GM19238 (cell line): ENCODE measurements around the gene CYP4F22.
A peak's percentile ranks its signal among the peaks of the same experiment; 100 is the strongest.
"Not testable (repeated sequence)": the region's sequence is repeated elsewhere in the genome, so short reads cannot be mapped to it uniquely, and the experiment has no call there.

ENCODE experiments used
- DNase-seq: peaks from one replicate; pipeline ENCODE4 v3.0.0; 2011; ENCODE audit warnings: low spot score; ENCODE audit not compliant: insufficient read length

CYP4F22 gene

DNA sequence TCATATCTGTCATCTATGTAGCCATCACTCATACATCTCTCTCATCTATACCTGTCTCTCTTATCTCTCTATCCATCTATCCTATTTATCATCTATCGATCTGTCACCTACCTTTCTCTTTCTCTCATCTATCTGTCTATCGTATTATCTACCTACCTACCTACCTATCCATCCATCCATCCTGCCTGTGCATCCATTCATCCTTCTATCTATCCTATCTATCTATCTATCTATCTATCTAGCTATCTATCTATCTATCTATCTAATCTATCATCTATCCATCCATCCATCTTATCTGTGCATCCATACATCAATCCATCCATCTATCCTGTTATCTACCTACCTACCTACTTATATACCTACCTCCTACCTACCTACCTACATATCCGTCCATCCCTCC, 62.1 kb downstream of the CYP4F22 start:
- DNase-seq: no peak

DNA sequence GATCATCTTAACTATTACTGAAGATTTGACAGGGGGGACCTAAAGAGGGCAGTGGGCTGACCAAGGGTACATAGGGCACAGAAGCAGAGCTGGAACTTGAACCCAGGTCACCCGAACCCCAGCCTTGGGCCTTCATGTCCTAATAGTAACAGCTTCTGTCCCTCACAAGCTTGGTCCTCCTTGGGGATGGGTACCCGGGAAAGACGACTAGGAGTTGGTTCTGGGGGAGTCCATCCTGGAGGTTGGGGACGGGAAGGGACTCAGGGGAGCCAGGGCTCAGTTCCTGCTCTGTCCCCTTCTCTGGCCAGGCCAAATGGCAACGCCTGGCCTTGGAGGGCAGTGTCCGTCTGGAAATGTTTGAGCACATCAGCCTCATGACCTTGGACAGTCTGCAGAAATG, 67.1 kb downstream of the CYP4F22 start:
- no peak for DNase-seq

- no peak for DNase-seq
These were observed 68.3 kb downstream of the CYP4F22 start for GRCh38 chr19:15576526-15577156.

GRCh38 chr19:15577184-15577771, 69.0 kb downstream of the CYP4F22 start:
- no peak for DNase-seq

GRCh38 chr19:15583346-15583745, 75.0 kb downstream of the CYP4F22 start:
- DNase-seq: no peak

GRCh38 chr19:15584095-15584494, 75.8 kb downstream of the CYP4F22 start:
- DNase-seq: no peak

GRCh38 chr19:15584541-15585115, 76.3 kb downstream of the CYP4F22 start:
- DNase-seq: peak; percentile 70

- no peak for DNase-seq
These were observed 79.3 kb downstream of the CYP4F22 start for GRCh38 chr19:15587663-15588062.

DNA sequence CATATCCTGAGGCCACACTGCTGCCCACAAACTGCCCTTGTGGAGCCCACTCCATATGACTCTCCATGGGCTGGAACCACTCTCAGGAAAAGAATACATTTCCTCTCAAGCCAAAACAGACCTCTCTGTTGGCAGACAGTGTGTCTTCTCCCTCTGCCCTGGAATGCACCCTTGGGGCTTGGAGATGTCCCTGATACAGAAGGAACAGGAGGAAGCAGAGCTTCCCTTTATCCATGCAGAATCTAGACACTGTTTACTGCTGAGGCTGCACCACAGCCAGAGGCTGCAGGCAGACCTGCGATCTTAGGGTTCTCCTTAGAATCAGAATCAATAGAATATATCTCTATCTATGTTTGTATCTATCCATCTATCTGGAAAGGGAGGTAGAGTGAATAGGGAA, 79.9 kb downstream of the CYP4F22 start:
- no peak for DNase-seq

- DNase-seq: no peak
These were observed 81.6 kb downstream of the CYP4F22 start for GRCh38 chr19:15589760-15590451.

GRCh38 chr19:15591796-15592195, 83.5 kb downstream of the CYP4F22 start:
- DNase-seq: no peak

DNA sequence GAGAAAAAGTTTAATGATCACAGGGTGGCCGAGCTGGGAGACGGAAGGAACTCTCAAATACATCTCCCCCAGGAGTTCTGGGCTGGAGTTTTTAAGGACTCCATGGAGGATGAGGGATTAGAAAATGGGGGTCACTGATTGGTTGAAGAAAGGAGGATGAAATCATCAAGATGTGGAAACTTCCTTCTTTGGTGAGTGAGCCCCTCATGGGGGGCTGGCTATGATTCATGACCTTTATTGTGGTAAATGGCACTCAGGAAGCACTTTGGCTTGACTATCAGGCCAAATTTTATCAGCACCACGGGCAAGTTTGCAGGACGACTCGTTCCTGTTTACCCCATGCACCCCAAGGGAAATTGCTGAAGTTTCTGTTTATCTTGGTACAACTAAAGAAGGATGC, 84.2 kb downstream of the CYP4F22 start:
- not testable (repeated sequence) for DNase-seq

GRCh38 chr19:15593766-15594165, 85.4 kb downstream of the CYP4F22 start:
- not testable (repeated sequence) for DNase-seq

DNA sequence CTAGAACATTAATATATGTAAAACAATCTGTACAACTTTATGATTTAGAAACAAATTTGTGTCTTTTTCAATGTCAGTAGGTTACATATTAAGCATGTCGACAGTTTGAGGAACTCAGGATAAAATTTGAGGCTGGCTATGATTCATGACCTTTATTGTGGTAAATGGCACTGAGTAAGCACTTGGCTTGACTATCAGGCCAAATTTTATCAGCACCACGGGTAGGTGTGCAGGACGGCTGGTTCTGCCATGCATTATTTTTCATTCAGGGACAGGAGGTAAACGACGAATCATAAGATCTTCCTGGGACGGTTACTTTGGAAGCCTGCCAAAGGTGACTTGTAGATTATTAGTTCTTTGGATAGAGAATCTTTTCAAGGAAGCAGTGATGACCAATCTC, 86.7 kb downstream of the CYP4F22 start:
- DNase-seq: no peak
